ENCODE data around the gene KRTAP19-2. TPM values are rescaled to one million over a fixed set of nuclear protein-coding genes. Genes with fewer than 3 reads are reported as not detected.
"Not testable (repeated sequence)": the region's sequence is repeated elsewhere in the genome, so short reads cannot be mapped to it uniquely, and the experiment has no call there.

Gene KRTAP19-2, protein sequence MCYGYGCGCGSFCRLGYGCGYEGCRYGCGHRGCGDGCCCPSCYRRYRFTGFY
- polyA plus RNA-seq (2013, experiment 1 of 2), result not detected
- not detected for polyA plus RNA-seq (2013, experiment 2 of 2)

DNA sequence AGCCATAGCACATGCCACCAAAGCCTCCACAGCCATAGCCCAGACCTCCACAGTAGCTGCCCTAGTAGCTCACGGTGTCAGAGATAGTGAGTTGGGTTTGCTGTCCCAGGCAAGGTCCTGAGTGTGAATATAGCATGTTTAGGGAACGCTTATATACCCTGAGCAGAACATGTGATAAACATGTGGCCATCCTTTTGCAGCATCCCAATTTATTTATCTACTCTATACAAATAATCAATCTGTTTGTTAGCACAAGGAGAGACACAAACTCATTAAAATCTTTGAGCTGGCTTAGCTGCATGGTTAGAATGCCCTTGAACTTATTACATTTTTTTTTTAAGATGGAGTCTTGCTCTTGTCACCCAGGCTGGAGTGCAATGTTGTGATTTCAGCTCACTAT lies at the start of gene KRTAP19-2:
Gene KRTAP19-2 (minus strand): TSS at position 101 of the 400 bp plus-strand sequence. CDS start 88 bp downstream, at position 13.
- H3K18ac ChIP-seq (ENCODE audit: low read length), result no peak within 1 kb of the TSS
- no peak within 1 kb of the TSS for H3K9ac ChIP-seq (ENCODE audit: low read length)
- H4K5ac ChIP-seq (ENCODE audit: low read length), result no peak within 1 kb of the TSS
- no peak for DNase-seq
- no peak within 1 kb of the TSS for H3K4ac ChIP-seq (ENCODE audit: low read depth, low read length)
- H3K56ac ChIP-seq (ENCODE audit: low read length), result no peak within 1 kb of the TSS
- H2AK5ac ChIP-seq (ENCODE audit: low read length), result no peak within 1 kb of the TSS
- no peak within 1 kb of the TSS for H3K4me3 ChIP-seq (ENCODE audit: low read length)
- no peak within 1 kb of the TSS for H3K4me2 ChIP-seq (ENCODE audit: low read length)
- H3K4me1 ChIP-seq (ENCODE audit: control insufficient read depth, low read depth, low read length), result no peaks in the 10 kb centered on the region
- no peak within 1 kb of the TSS for H2BK120ac ChIP-seq (ENCODE audit: low read depth, low read length)
- H3K79me2 ChIP-seq (ENCODE audit: control insufficient read depth, insufficient read depth, low read length), result no peaks in the 10 kb centered on the region
- no peak within 1 kb of the TSS for H3K27ac ChIP-seq (ENCODE audit: low read depth, low read length)
- no peaks in the 10 kb centered on the region for H3K79me1 ChIP-seq (ENCODE audit: low read length)
- H4K8ac ChIP-seq (ENCODE audit: low read depth, low read length), result no peak within 1 kb of the TSS
- no peak within 1 kb of the TSS for H2BK5ac ChIP-seq (ENCODE audit: low read length)
- WGBS (ENCODE audit: extremely low coverage, insufficient coverage, low lambda C conversion rate), result no CpG with 5 or more reads among the region's 2 CpGs
- no peak within 1 kb of the TSS for H3K23ac ChIP-seq (ENCODE audit: low read length)
- H3K27me3 ChIP-seq (ENCODE audit: insufficient read depth, low read length, poor library complexity), result no peaks in the 10 kb centered on the region
- no peaks in the 10 kb centered on the region for H3K36me3 ChIP-seq (ENCODE audit: control insufficient read depth, insufficient read depth, low read length)
- no peak within 1 kb of the TSS for H2BK15ac ChIP-seq (replicated peaks; ENCODE audit: low read depth)

DNA sequence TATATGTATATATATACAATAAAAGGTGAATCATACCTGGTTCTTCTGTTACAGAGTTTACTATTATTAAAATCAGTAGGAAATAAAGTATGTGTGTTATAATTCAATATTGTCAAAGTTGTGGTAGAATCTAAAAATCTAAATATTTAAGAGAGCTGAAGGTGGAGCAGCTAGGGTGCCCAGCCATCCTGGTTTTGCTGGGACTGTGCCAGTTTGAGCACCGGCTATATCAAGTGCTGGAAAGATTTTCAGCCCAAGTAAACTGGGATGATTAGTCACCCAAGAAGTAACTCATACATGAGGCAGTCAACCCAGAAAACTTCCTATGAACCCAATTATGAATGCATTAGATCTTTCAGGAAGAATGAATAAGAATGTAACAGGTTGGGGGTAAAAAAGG lies 31.6 kb upstream of the KRTAP19-2 start:
- Histone ChIP-seq H3K4ac (ENCODE audit: low read depth, low read length) (no peak overlapping the region), H3K18ac (ENCODE audit: low read length) (no peak overlapping the region), H3K27ac (ENCODE audit: low read depth, low read length) (no peak overlapping the region), H3K36me3 (ENCODE audit: control insufficient read depth, insufficient read depth, low read length) (no peaks in the 10 kb centered on the region), H2BK120ac (ENCODE audit: low read depth, low read length) (no peak overlapping the region), H2AK5ac (ENCODE audit: low read length) (no peak overlapping the region), H3K4me1 (ENCODE audit: control insufficient read depth, low read depth, low read length) (no peaks in the 10 kb centered on the region), H4K8ac (ENCODE audit: low read depth, low read length) (no peak overlapping the region), H3K4me2 (ENCODE audit: low read length) (no peak overlapping the region), H3K56ac (ENCODE audit: low read length) (no peak overlapping the region), H3K9ac (ENCODE audit: low read length) (no peak overlapping the region), H3K79me1 (ENCODE audit: low read length) (no peaks in the 10 kb centered on the region), H4K5ac (ENCODE audit: low read length) (no peak overlapping the region), H2BK15ac (replicated peaks; ENCODE audit: low read depth) (no peak overlapping the region), H3K23ac (ENCODE audit: low read length) (no peak overlapping the region), H2BK5ac (ENCODE audit: low read length) (no peak overlapping the region), H3K4me3 (ENCODE audit: low read length) (no peak overlapping the region), H3K79me2 (ENCODE audit: control insufficient read depth, insufficient read depth, low read length) (no peaks in the 10 kb centered on the region), H3K27me3 (ENCODE audit: insufficient read depth, low read length, poor library complexity) (no peaks in the 10 kb centered on the region)
- DNase-seq, result no peak
- WGBS (ENCODE audit: extremely low coverage, insufficient coverage, low lambda C conversion rate), result no CpG with 5 or more reads among the region's 1 CpG

DNA sequence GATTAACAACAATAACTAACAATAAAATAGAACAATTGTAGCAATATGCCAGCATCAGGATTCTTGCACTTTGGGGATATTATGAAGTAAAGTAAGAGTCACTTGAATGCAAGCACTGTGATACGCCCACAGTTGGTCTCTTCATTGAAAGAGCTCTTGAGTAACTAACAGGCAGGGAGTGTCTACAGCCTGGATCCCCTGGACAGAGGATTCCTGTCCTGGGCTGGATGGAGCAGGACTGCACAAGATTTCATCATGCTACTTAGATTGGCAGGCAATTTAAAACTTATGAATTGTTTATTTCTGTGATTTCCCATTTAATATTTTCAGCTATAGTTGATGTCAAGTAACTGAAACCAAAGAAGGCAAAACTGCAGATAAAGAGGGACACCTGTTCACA lies 28.4 kb upstream of the KRTAP19-2 start:
- no peak overlapping the region for H4K8ac ChIP-seq (ENCODE audit: low read depth, low read length)
- H4K5ac ChIP-seq (ENCODE audit: low read length), result no peak overlapping the region
- H3K36me3 ChIP-seq (ENCODE audit: control insufficient read depth, insufficient read depth, low read length), result no peaks in the 10 kb centered on the region
- H3K4me1 ChIP-seq (ENCODE audit: control insufficient read depth, low read depth, low read length), result no peaks in the 10 kb centered on the region
- no peaks in the 10 kb centered on the region for H3K27me3 ChIP-seq (ENCODE audit: insufficient read depth, low read length, poor library complexity)
- no CpG with 5 or more reads among the region's 1 CpG for whole genome bisulfite sequencing (ENCODE audit: extremely low coverage, insufficient coverage, low lambda C conversion rate)
- H3K4me2 ChIP-seq (ENCODE audit: low read length), result no peak overlapping the region
- H2BK15ac ChIP-seq (replicated peaks; ENCODE audit: low read depth), result no peak overlapping the region
- no peak overlapping the region for H3K56ac ChIP-seq (ENCODE audit: low read length)
- no peak overlapping the region for H2BK120ac ChIP-seq (ENCODE audit: low read depth, low read length)
- no peak overlapping the region for H3K18ac ChIP-seq (ENCODE audit: low read length)
- no peaks in the 10 kb centered on the region for H3K79me2 ChIP-seq (ENCODE audit: control insufficient read depth, insufficient read depth, low read length)
- H3K4me3 ChIP-seq (ENCODE audit: low read length), result no peak overlapping the region
- H3K79me1 ChIP-seq (ENCODE audit: low read length), result no peaks in the 10 kb centered on the region
- no peak overlapping the region for H3K4ac ChIP-seq (ENCODE audit: low read depth, low read length)
- no peak overlapping the region for H3K9ac ChIP-seq (ENCODE audit: low read length)
- no peak overlapping the region for H3K27ac ChIP-seq (ENCODE audit: low read depth, low read length)
- no peak overlapping the region for H2AK5ac ChIP-seq (ENCODE audit: low read length)
- H3K23ac ChIP-seq (ENCODE audit: low read length), result no peak overlapping the region
- DNase-seq, result no peak
- H2BK5ac ChIP-seq (ENCODE audit: low read length), result no peak overlapping the region

DNA sequence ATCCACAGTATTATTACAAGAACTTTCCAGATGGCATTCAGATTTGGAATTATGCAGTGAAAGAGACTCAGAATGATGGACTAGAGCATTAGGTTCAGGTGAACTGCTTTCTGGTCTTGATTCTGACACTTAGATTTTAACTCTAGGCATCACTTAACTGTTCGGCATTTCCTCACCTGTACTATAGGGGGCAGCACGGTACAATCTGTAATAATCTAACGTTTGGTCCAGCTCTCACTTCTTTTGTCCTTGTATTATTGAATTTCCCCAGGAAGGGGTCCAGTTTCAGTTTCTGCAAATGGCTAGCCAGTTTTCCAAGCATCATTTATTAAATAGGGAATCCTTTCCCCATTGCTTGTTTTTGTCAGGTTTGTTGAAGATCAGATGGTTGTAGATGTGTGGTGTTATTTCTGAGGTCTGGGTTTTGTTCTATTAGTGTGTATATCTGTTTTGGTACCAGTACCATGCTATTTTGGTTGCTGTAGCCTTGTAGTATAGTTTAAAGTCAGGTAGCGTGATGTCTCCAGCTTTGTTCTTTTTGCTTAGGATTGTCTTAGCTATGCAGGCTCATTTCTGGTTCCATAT lies 18.5 kb upstream of the KRTAP19-2 start:
- DNase-seq, result peak; percentile 38
- H4K8ac ChIP-seq (ENCODE audit: low read depth, low read length); H3K27ac ChIP-seq (ENCODE audit: low read depth, low read length); H2AK5ac ChIP-seq (ENCODE audit: low read length); H3K79me2 ChIP-seq (ENCODE audit: control insufficient read depth, insufficient read depth, low read length); H2BK5ac ChIP-seq (ENCODE audit: low read length); H3K18ac ChIP-seq (ENCODE audit: low read length); H4K5ac ChIP-seq (ENCODE audit: low read length); H3K4me2 ChIP-seq (ENCODE audit: low read length); H2BK120ac ChIP-seq (ENCODE audit: low read depth, low read length); H3K36me3 ChIP-seq (ENCODE audit: control insufficient read depth, insufficient read depth, low read length); H3K4me1 ChIP-seq (ENCODE audit: control insufficient read depth, low read depth, low read length); H3K4me3 ChIP-seq (ENCODE audit: low read length); H3K27me3 ChIP-seq (ENCODE audit: insufficient read depth, low read length, poor library complexity); H2BK15ac ChIP-seq (replicated peaks; ENCODE audit: low read depth); H3K79me1 ChIP-seq (ENCODE audit: low read length); H3K9ac ChIP-seq (ENCODE audit: low read length); H3K4ac ChIP-seq (ENCODE audit: low read depth, low read length); H3K23ac ChIP-seq (ENCODE audit: low read length); H3K56ac ChIP-seq (ENCODE audit: low read length): not testable (repeated sequence)
- WGBS (ENCODE audit: extremely low coverage, insufficient coverage, low lambda C conversion rate), result no CpG with 5 or more reads among the region's 4 CpGs

DNA sequence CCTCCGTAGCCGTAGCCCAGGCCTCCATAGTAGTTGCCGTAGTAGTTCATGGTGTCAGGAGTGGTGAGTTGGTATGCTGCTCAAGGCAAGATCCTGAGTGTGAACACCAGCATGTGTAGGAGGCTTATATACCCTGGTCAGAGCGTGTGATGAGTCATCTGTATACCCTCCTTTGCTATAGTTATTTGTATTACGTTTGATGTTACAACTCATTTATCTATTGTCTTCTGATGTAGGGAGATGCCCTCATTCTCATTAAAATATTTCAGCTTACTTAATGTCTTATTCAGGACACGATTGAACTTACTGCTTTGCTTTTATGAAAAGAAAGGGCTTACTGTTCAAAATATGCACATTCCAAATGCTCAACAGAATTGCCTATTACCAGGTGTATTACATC lies 14.8 kb upstream of the KRTAP19-2 start, which contains the start of gene KRTAP19-5:
Gene KRTAP19-5 (minus strand): TSS at position 101 of the 400 bp plus-strand sequence. CDS start 51 bp downstream, at position 50.
- no peak within 1 kb of the TSS for H2BK15ac ChIP-seq (replicated peaks; ENCODE audit: low read depth)
- H3K4me2 ChIP-seq (ENCODE audit: low read length), result no peak within 1 kb of the TSS
- H3K56ac ChIP-seq (ENCODE audit: low read length), result no peak within 1 kb of the TSS
- no peaks in the 10 kb centered on the region for H3K27me3 ChIP-seq (ENCODE audit: insufficient read depth, low read length, poor library complexity)
- no peak within 1 kb of the TSS for H4K5ac ChIP-seq (ENCODE audit: low read length)
- no peak within 1 kb of the TSS for H3K27ac ChIP-seq (ENCODE audit: low read depth, low read length)
- H3K9ac ChIP-seq (ENCODE audit: low read length), result no peak within 1 kb of the TSS
- DNase-seq, result no peak
- no peak within 1 kb of the TSS for H4K8ac ChIP-seq (ENCODE audit: low read depth, low read length)
- H2BK120ac ChIP-seq (ENCODE audit: low read depth, low read length), result no peak within 1 kb of the TSS
- H3K4me1 ChIP-seq (ENCODE audit: control insufficient read depth, low read depth, low read length), result no peaks in the 10 kb centered on the region
- no peaks in the 10 kb centered on the region for H3K36me3 ChIP-seq (ENCODE audit: control insufficient read depth, insufficient read depth, low read length)
- no peak within 1 kb of the TSS for H2AK5ac ChIP-seq (ENCODE audit: low read length)
- no peak within 1 kb of the TSS for H2BK5ac ChIP-seq (ENCODE audit: low read length)
- H3K18ac ChIP-seq (ENCODE audit: low read length), result no peak within 1 kb of the TSS
- H3K4me3 ChIP-seq (ENCODE audit: low read length), result no peak within 1 kb of the TSS
- H3K79me2 ChIP-seq (ENCODE audit: control insufficient read depth, insufficient read depth, low read length), result no peaks in the 10 kb centered on the region
- no peaks in the 10 kb centered on the region for H3K79me1 ChIP-seq (ENCODE audit: low read length)
- no peak within 1 kb of the TSS for H3K4ac ChIP-seq (ENCODE audit: low read depth, low read length)
- WGBS (ENCODE audit: extremely low coverage, insufficient coverage, low lambda C conversion rate), result no CpG with 5 or more reads among the region's 6 CpGs
- no peak within 1 kb of the TSS for H3K23ac ChIP-seq (ENCODE audit: low read length)

DNA sequence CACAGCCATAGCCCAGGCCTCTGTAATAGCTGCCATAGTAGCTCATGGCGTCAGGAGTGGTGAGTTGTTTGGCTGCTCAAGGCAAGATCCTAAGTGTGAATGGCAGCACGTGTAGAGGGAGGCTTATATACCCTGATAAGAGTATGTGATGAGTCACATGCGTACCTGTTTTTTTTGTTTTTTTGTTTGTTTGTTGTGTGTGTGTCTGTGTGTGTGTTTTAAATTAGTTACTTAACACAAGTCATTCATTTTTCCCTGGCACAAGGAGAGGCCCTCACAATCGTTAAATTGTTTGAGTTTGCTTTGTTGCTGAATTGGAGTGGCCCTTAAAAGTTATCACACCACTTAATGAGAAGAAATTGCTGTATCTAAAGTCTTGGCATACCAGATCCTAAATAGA lies 9.8 kb upstream of the KRTAP19-2 start, which contains the start of gene KRTAP19-4:
Gene KRTAP19-4 (minus strand): TSS at position 101 of the 400 bp plus-strand sequence. CDS start 55 bp downstream, at position 46.
- H2AK5ac ChIP-seq (ENCODE audit: low read length), result no peak within 1 kb of the TSS
- no peak within 1 kb of the TSS for H4K8ac ChIP-seq (ENCODE audit: low read depth, low read length)

More for the DNA sequence above, 9.8 kb upstream of the KRTAP19-2 start, which contains the start of gene KRTAP19-4:
- H3K9ac ChIP-seq (ENCODE audit: low read length), result no peak within 1 kb of the TSS
- H2BK15ac ChIP-seq (replicated peaks; ENCODE audit: low read depth), result no peak within 1 kb of the TSS
- no peaks in the 10 kb centered on the region for H3K79me2 ChIP-seq (ENCODE audit: control insufficient read depth, insufficient read depth, low read length)
- H2BK120ac ChIP-seq (ENCODE audit: low read depth, low read length), result no peak within 1 kb of the TSS
- no peak within 1 kb of the TSS for H3K18ac ChIP-seq (ENCODE audit: low read length)
- H3K36me3 ChIP-seq (ENCODE audit: control insufficient read depth, insufficient read depth, low read length), result no peaks in the 10 kb centered on the region
- H3K79me1 ChIP-seq (ENCODE audit: low read length), result no peaks in the 10 kb centered on the region
- no peak within 1 kb of the TSS for H3K4ac ChIP-seq (ENCODE audit: low read depth, low read length)
- WGBS (ENCODE audit: extremely low coverage, insufficient coverage, low lambda C conversion rate), result no CpG with 5 or more reads among the region's 4 CpGs
- H3K4me2 ChIP-seq (ENCODE audit: low read length), result no peak within 1 kb of the TSS
- H3K4me1 ChIP-seq (ENCODE audit: control insufficient read depth, low read depth, low read length), result no peaks in the 10 kb centered on the region
- no peak within 1 kb of the TSS for H4K5ac ChIP-seq (ENCODE audit: low read length)
- DNase-seq, result no peak
- no peak within 1 kb of the TSS for H3K27ac ChIP-seq (ENCODE audit: low read depth, low read length)
- no peaks in the 10 kb centered on the region for H3K27me3 ChIP-seq (ENCODE audit: insufficient read depth, low read length, poor library complexity)
- no peak within 1 kb of the TSS for H2BK5ac ChIP-seq (ENCODE audit: low read length)
- no peak within 1 kb of the TSS for H3K56ac ChIP-seq (ENCODE audit: low read length)
- H3K4me3 ChIP-seq (ENCODE audit: low read length), result no peak within 1 kb of the TSS
- H3K23ac ChIP-seq (ENCODE audit: low read length), result no peak within 1 kb of the TSS

Measured in mesendoderm (in vitro differentiated cells).